CD8-positive, alpha-beta memory T cell (primary cell): ENCODE data around the gene DNHD1. TPM values are rescaled to one million over a fixed set of nuclear protein-coding genes. Genes with fewer than 3 reads are reported as not detected.
A peak's percentile ranks its signal among the peaks of the same experiment; 100 is the strongest.

Experiments
- CTCF ChIA-PET: fragments of 350-600 bp; sonication (Branson Sonifier 250); formaldehyde crosslinking; loops from one replicate; lab custom pipeline; 2021; ENCODE audit warnings: antibody characterized with exemption; lab: Charles Lee
- POLR2A ChIA-PET: fragments of 350-600 bp; sonication (Branson Sonifier 250); formaldehyde crosslinking; loops from one replicate; lab custom pipeline; 2021; ENCODE audit warnings: antibody characterized with exemption; lab: Charles Lee
- DNase-seq, 5 donors: peaks; one replicate each; pipeline versions ENCODE4 v3.0.0 to v3.0.0-alpha.2; 2020 to 2022; ENCODE audit warnings: mixed read lengths in 1 of 5
- H3K27ac ChIP-seq: one replicate; pipeline ENCODE4 v1.7.0; 2013; ENCODE audit warnings: low read depth, mild to moderate bottlenecking, low read length, moderate library complexity
- H3K27me3 ChIP-seq: 2 replicates; pipeline ENCODE4 v1.7.0; 2013; ENCODE audit warnings: low read length, mild to moderate bottlenecking; ENCODE audit not compliant: insufficient read depth, poor library complexity, severe bottlenecking
- H3K36me3 ChIP-seq: 2 replicates; pipeline ENCODE4 v1.7.0; 2013; ENCODE audit warnings: mild to moderate bottlenecking, low read length, moderate library complexity; ENCODE audit not compliant: insufficient read depth
- H3K4me1 ChIP-seq: 2 replicates; pipeline ENCODE4 v1.7.0; 2013; ENCODE audit warnings: mild to moderate bottlenecking, low read length, moderate library complexity; ENCODE audit not compliant: insufficient read depth
- H3K4me3 ChIP-seq: 2 replicates; pipeline ENCODE4 v1.7.0; 2013; ENCODE audit warnings: mild to moderate bottlenecking, low read length
- H3K9me3 ChIP-seq: 2 replicates; pipeline ENCODE4 v1.7.0; 2013; ENCODE audit warnings: mild to moderate bottlenecking, low read length
- H3K27ac Mint-ChIP-seq, 8 donors: one replicate each; pipeline ENCODE4 v1.8.0; 2020 to 2021; ENCODE audit warnings: mixed read lengths in 8 of 8, mild to moderate bottlenecking in 6 of 8, inconsistent platforms in 3 of 8, moderate library complexity in 3 of 8
- H3K27me3 Mint-ChIP-seq, 2 donors: one replicate each; pipeline ENCODE4 v1.8.0; 2020 to 2021; ENCODE audit warnings: mixed read lengths in 2 of 2, mild to moderate bottlenecking in 1 of 2, moderate library complexity in 1 of 2
- H3K36me3 Mint-ChIP-seq, 3 donors: one replicate each; pipeline ENCODE4 v1.8.0; 2020 to 2021; ENCODE audit warnings: mixed read lengths in 3 of 3, inconsistent platforms in 1 of 3, mild to moderate bottlenecking in 1 of 3
- H3K4me1 Mint-ChIP-seq, 3 donors: one replicate each; pipeline ENCODE4 v1.8.0; 2020 to 2021; ENCODE audit warnings: mixed read lengths in 3 of 3, inconsistent platforms in 1 of 3, mild to moderate bottlenecking in 1 of 3
- H3K4me3 Mint-ChIP-seq, 7 donors: one replicate each; pipeline ENCODE4 v1.8.0; 2020 to 2021; ENCODE audit warnings: mixed read lengths in 7 of 7, mild to moderate bottlenecking in 6 of 7, moderate library complexity in 4 of 7, inconsistent platforms in 2 of 7
- H3K9me3 Mint-ChIP-seq, 5 donors: one replicate each; pipeline ENCODE4 v1.8.0; 2020 to 2022; ENCODE audit warnings: mixed read lengths in 5 of 5, mild to moderate bottlenecking in 3 of 5, moderate library complexity in 2 of 5, inconsistent platforms in 1 of 5
- polyA plus RNA-seq: library from polyadenylated mRNA; unstranded; fragments of 300-500 nt; fragmentation: Illumina TruSeq; gene quantifications from one replicate; pipeline ENCODE4 v1.2.3, GENCODE V29; 2021
- total RNA-seq, 2 experiments: library from RNA; stranded (reverse); gene quantifications; one replicate each; pipeline ENCODE4 v1.2.3, GENCODE V29; 2021

Gene DNHD1
- total and polyA plus RNA-seq, 3 experiments from 2014 or later = 1.9 to 9.2 (median 8.0) TPM

GRCh38 chr11:6568191-6568918, 71.3 kb downstream of the DNHD1 start:
- Histone ChIP-seq H3K4me3 (no peak overlapping the region), H3K27ac (peak overlapping the region; percentile 9), H3K9me3 (no peaks in the 10 kb centered on the region), H3K4me1 (no peaks in the 10 kb centered on the region), H3K36me3 (no peaks in the 10 kb centered on the region), H3K27me3 (no peaks in the 10 kb centered on the region)
- H3K9me3 Mint-ChIP-seq = no peaks in the 10 kb centered on the region
- peaks cover 0 to 30% (median 5%) of the 10 kb centered on the region in 3 donors for H3K36me3 Mint-ChIP-seq
- POLR2A ChIA-PET = no interaction called here
- peaks cover 0 to 4% (median 0%) of the 10 kb centered on the region in 3 donors for H3K4me1 Mint-ChIP-seq
- no peak overlapping the region for H3K4me3 Mint-ChIP-seq
- no peaks in the 10 kb centered on the region for H3K27me3 Mint-ChIP-seq
- no peak overlapping the region for H3K27ac Mint-ChIP-seq
- CTCF ChIA-PET = interaction anchor here (1.1 to 1.9 kb wide), 2 partner anchors 12 to 169 kb away, joined by 3 to 5 read pairs; no protein-coding TSS in a partner anchor
- DNase-seq = no peak

- POLR2A ChIA-PET = no interaction called here
- H3K4me1 Mint-ChIP-seq = peaks cover 0 to 4% (median 0%) of the 10 kb centered on the region in 3 donors
- peaks cover 0 to 20% (median 4%) of the 10 kb centered on the region in 3 donors for H3K36me3 Mint-ChIP-seq
- Histone ChIP-seq H3K36me3 (no peaks in the 10 kb centered on the region), H3K9me3 (no peaks in the 10 kb centered on the region), H3K27ac (no peak overlapping the region), H3K4me3 (no peak overlapping the region), H3K27me3 (no peaks in the 10 kb centered on the region), H3K4me1 (no peaks in the 10 kb centered on the region)
- DNase-seq = no peak
- CTCF ChIA-PET = interaction anchor here (0.8 to 1.9 kb wide), 2 partner anchors 10 to 126 kb away, joined by 3 to 5 read pairs; no protein-coding TSS in a partner anchor
- no peaks in the 10 kb centered on the region for H3K9me3 Mint-ChIP-seq
- H3K4me3 Mint-ChIP-seq = no peak overlapping the region
- no peaks in the 10 kb centered on the region for H3K27me3 Mint-ChIP-seq
- peak overlapping the region in 1 of 8 donors; percentile 8 for H3K27ac Mint-ChIP-seq
Measured at GRCh38 chr11:6569706-6570105, 72.6 kb downstream of the DNHD1 start.

GRCh38 chr11:6570691-6571427, 73.8 kb downstream of the DNHD1 start:
- H3K9me3 Mint-ChIP-seq = no peaks in the 10 kb centered on the region
- H3K36me3 Mint-ChIP-seq = peaks cover 0 to 15% (median 4%) of the 10 kb centered on the region in 3 donors
- Histone ChIP-seq H3K27ac (no peak overlapping the region), H3K4me3 (no peak overlapping the region), H3K9me3 (no peaks in the 10 kb centered on the region), H3K4me1 (no peaks in the 10 kb centered on the region), H3K27me3 (no peaks in the 10 kb centered on the region), H3K36me3 (no peaks in the 10 kb centered on the region)
- POLR2A ChIA-PET = no interaction called here
- CTCF ChIA-PET = interaction anchor here (0.7 kb wide), 1 partner anchor 167 kb away, joined by 3 read pairs; no protein-coding TSS in a partner anchor
- no peak overlapping the region for H3K4me3 Mint-ChIP-seq
- no peak for DNase-seq
- peaks cover 0 to 4% (median 0%) of the 10 kb centered on the region in 3 donors for H3K4me1 Mint-ChIP-seq
- H3K27me3 Mint-ChIP-seq = no peaks in the 10 kb centered on the region
- no peak overlapping the region for H3K27ac Mint-ChIP-seq

GRCh38 chr11:6571434-6572008, 74.4 kb downstream of the DNHD1 start:
- Histone ChIP-seq H3K4me1 (no peaks in the 10 kb centered on the region), H3K4me3 (no peak overlapping the region), H3K9me3 (no peaks in the 10 kb centered on the region), H3K27me3 (no peaks in the 10 kb centered on the region), H3K36me3 (no peaks in the 10 kb centered on the region), H3K27ac (no peak overlapping the region)
- POLR2A ChIA-PET = no interaction called here
- peaks cover 0 to 13% (median 4%) of the 10 kb centered on the region in 3 donors for H3K36me3 Mint-ChIP-seq
- H3K4me1 Mint-ChIP-seq = peaks cover 0 to 4% (median 0%) of the 10 kb centered on the region in 3 donors
- H3K4me3 Mint-ChIP-seq = no peak overlapping the region
- H3K27me3 Mint-ChIP-seq = no peaks in the 10 kb centered on the region
- H3K9me3 Mint-ChIP-seq = no peaks in the 10 kb centered on the region
- H3K27ac Mint-ChIP-seq = peak overlapping the region in 1 of 8 donors; percentile 49
- no peak for DNase-seq
- CTCF ChIA-PET = interaction anchor here (0.7 kb wide), 1 partner anchor 166 kb away, joined by 3 read pairs; no protein-coding TSS in a partner anchor

GRCh38 chr11:6572215-6572614, 75.1 kb downstream of the DNHD1 start:
- no peaks in the 10 kb centered on the region for H3K27me3 ChIP-seq
- H3K4me1 ChIP-seq = no peaks in the 10 kb centered on the region
- Mint-ChIP-seq H3K27ac (no peak overlapping the region), H3K36me3 (peaks cover 0 to 10% (median 4%) of the 10 kb centered on the region in 3 donors), H3K4me3 (no peak overlapping the region), H3K4me1 (peaks cover 0 to 4% (median 0%) of the 10 kb centered on the region in 3 donors), H3K27me3 (no peaks in the 10 kb centered on the region), H3K9me3 (no peaks in the 10 kb centered on the region)
- H3K36me3 ChIP-seq = no peaks in the 10 kb centered on the region
- ChIA-PET CTCF (no interaction called here), POLR2A (interaction anchor here (0.5 kb wide), 1 partner anchor 180 kb away, joined by 4 read pairs; no protein-coding TSS in a partner anchor)
- no peak for DNase-seq
- no peaks in the 10 kb centered on the region for H3K9me3 ChIP-seq
- H3K4me3 ChIP-seq = no peak overlapping the region
- no peak overlapping the region for H3K27ac ChIP-seq

GRCh38 chr11:6574816-6575715, 78.0 kb downstream of the DNHD1 start:
- Histone ChIP-seq H3K4me1 (no peaks in the 10 kb centered on the region), H3K9me3 (no peaks in the 10 kb centered on the region), H3K27ac (no peak overlapping the region), H3K4me3 (no peak overlapping the region), H3K36me3 (no peaks in the 10 kb centered on the region), H3K27me3 (no peaks in the 10 kb centered on the region)
- H3K27ac Mint-ChIP-seq = peak overlapping the region in 1 of 8 donors; percentile 5
- H3K27me3 Mint-ChIP-seq = no peaks in the 10 kb centered on the region
- DNase-seq = no peak
- H3K4me3 Mint-ChIP-seq = no peak overlapping the region
- H3K9me3 Mint-ChIP-seq = no peaks in the 10 kb centered on the region
- CTCF ChIA-PET = no interaction called here
- POLR2A ChIA-PET = no interaction called here
- peaks cover 0 to 4% (median 0%) of the 10 kb centered on the region in 3 donors for H3K4me1 Mint-ChIP-seq
- H3K36me3 Mint-ChIP-seq = peaks cover 0 to 10% (median 2%) of the 10 kb centered on the region in 3 donors
